ENCODE measurements around the gene LRRC27.
A peak's percentile ranks its signal among the peaks of the same experiment; 100 is the strongest.
"Not testable (repeated sequence)": the region's sequence is repeated elsewhere in the genome, so short reads cannot be mapped to it uniquely, and the experiment has no call there.

The LRRC27 gene

DNA sequence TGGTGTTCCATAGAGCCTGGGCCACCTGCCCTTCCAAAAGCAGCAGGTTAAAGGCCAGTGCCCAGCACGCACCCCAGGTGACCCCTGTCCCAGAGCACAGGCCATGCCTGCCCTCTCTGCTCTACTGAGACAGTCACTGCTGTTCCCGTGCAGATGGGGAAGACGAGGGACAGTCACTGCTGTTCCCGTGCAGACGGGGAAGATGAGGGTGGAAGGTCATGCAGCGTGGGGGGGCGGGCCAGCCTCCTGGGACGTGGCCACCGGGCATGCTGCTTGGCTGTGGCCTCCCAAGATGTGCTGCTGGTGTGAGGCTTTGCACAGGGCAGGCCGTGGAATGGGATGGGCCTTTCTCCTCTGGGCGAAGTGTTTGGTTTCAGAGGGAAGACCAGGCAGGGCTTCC lies 18.4 kb downstream of the LRRC27 start:
- Histone ChIP-seq H3K9me3 (no peaks in the 10 kb centered on the region), H3K27me3 (no peaks in the 10 kb centered on the region), H3K4me1 (no peaks in the 10 kb centered on the region), H3K36me3 (no peaks in the 10 kb centered on the region), H3K4me3 (ENCODE audit: low read depth, low read length) (no peak overlapping the region)
- DNase-seq, result no peak
- TF ChIP-seq, protein P1, sequence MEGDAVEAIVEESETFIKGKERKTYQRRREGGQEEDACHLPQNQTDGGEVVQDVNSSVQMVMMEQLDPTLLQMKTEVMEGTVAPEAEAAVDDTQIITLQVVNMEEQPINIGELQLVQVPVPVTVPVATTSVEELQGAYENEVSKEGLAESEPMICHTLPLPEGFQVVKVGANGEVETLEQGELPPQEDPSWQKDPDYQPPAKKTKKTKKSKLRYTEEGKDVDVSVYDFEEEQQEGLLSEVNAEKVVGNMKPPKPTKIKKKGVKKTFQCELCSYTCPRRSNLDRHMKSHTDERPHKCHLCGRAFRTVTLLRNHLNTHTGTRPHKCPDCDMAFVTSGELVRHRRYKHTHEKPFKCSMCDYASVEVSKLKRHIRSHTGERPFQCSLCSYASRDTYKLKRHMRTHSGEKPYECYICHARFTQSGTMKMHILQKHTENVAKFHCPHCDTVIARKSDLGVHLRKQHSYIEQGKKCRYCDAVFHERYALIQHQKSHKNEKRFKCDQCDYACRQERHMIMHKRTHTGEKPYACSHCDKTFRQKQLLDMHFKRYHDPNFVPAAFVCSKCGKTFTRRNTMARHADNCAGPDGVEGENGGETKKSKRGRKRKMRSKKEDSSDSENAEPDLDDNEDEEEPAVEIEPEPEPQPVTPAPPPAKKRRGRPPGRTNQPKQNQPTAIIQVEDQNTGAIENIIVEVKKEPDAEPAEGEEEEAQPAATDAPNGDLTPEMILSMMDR (IDR thresholded peaks at IDR 0.05; ENCODE audit: low read depth, low read length), result no peak

DNA sequence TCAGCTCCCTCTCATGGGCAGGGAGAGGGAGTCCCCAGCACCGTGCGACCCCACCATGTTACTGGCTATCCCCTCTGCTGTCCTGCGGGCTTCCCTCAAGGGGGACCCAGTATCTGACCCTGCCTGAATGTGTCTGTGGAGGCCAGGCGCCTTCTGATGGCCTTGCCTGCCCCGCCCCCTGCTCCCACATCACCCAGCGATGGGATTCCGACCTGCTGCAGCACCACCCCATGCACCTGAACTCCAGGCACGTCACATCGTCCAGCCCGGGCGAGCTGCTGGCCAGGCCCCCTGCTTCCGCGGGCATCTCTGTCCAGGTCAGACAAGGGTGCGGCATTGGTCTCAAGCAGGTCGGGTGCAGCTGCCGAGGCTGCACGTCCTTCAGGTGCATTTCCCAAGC lies 19.0 kb downstream of the LRRC27 start:
- DNase-seq, result no peak
- H3K4me1 ChIP-seq, result no peaks in the 10 kb centered on the region
- H3K9me3 ChIP-seq, result no peaks in the 10 kb centered on the region
- no peak overlapping the region for H3K4me3 ChIP-seq (ENCODE audit: low read depth, low read length)
- H3K27me3 ChIP-seq, result no peaks in the 10 kb centered on the region
- TF ChIP-seq, protein P1 (IDR thresholded peaks at IDR 0.05; ENCODE audit: low read depth, low read length), result no peak
- H3K36me3 ChIP-seq, result no peaks in the 10 kb centered on the region

- Histone ChIP-seq H3K27me3 (no peaks in the 10 kb centered on the region), H3K36me3 (no peaks in the 10 kb centered on the region), H3K4me1 (no peaks in the 10 kb centered on the region), H3K4me3 (ENCODE audit: low read depth, low read length) (no peak overlapping the region), H3K9me3 (no peaks in the 10 kb centered on the region)
- TF ChIP-seq, protein P1 (IDR thresholded peaks at IDR 0.05; ENCODE audit: low read depth, low read length), result no peak
- no peak for DNase-seq
Measured at GRCh38 chr10:132351611-132352010, 19.6 kb downstream of the LRRC27 start.

DNA sequence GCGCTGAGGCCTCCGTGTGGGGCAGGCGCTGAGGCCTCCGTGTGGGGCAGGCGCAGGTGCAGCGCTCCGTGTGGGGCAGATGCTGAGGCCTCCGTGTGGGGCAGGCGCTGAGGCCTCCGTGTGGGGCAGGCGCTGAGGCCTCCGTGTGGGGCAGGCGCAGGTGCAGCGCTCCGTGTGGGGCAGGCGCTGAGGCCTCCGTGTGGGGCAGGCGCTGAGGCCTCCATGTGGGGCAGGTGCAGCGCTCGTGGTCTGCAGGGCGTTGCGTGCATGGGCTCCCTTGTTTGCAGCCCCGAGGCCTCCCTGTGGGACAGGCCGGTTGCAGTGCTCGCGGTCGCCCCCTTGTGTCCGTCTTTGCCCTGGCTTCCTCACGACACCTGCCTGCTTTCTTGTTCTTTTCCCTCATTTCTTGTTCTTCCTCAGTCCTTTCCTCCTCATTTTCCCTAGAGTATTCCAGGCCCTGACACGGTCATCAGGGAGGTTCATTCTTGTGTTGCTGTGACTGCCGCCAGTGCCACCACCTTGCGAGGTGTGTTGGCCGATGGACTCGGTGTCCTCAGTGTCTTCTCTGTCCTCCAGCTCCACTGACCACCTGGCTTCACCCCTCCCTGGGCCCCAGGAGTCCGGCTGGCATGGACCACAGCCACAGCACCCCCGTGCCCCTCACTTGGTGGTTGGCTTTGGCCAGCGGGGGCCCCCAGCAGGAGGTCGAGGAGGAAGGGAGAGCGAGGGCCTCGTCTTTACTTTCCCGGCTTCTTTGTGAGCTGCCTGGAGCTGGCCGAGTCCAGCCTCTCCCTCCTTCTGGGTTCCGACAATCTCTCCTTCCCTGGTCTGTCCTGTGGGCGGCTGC lies 20.7 kb downstream of the LRRC27 start:
- not testable (repeated sequence) for H3K27me3 ChIP-seq; H3K36me3 ChIP-seq; H3K4me1 ChIP-seq; H3K4me3 ChIP-seq (ENCODE audit: low read depth, low read length); H3K9me3 ChIP-seq
- TF ChIP-seq, protein P1 (IDR thresholded peaks at IDR 0.05; ENCODE audit: low read depth, low read length), result peak; percentile 55
- DNase-seq, result peak; percentile 82

GRCh38 chr10:132353456-132354355 lies 21.7 kb downstream of the LRRC27 start:
- Histone ChIP-seq H3K9me3 (no peaks in the 10 kb centered on the region), H3K27me3 (no peaks in the 10 kb centered on the region), H3K36me3 (no peaks in the 10 kb centered on the region), H3K4me3 (ENCODE audit: low read depth, low read length) (no peak overlapping the region), H3K4me1 (no peaks in the 10 kb centered on the region)
- TF ChIP-seq, protein P1 (IDR thresholded peaks at IDR 0.05; ENCODE audit: low read depth, low read length), result no peak
- DNase-seq, result no peak

Measured in BE2C (cell line).